Activated CD4-positive, alpha-beta T cell treated with anti-CD3 and anti-CD28 coated beads, Interleukin-2, amount 50 U/mL, for 4 hours (primary cell): ENCODE data around the gene SRRM2.

Experiments
- DNase-seq, 2 experiments: peaks; one replicate each; pipeline ENCODE4 v3.0.0-alpha.2; 2020

Gene SRRM2

DNA sequence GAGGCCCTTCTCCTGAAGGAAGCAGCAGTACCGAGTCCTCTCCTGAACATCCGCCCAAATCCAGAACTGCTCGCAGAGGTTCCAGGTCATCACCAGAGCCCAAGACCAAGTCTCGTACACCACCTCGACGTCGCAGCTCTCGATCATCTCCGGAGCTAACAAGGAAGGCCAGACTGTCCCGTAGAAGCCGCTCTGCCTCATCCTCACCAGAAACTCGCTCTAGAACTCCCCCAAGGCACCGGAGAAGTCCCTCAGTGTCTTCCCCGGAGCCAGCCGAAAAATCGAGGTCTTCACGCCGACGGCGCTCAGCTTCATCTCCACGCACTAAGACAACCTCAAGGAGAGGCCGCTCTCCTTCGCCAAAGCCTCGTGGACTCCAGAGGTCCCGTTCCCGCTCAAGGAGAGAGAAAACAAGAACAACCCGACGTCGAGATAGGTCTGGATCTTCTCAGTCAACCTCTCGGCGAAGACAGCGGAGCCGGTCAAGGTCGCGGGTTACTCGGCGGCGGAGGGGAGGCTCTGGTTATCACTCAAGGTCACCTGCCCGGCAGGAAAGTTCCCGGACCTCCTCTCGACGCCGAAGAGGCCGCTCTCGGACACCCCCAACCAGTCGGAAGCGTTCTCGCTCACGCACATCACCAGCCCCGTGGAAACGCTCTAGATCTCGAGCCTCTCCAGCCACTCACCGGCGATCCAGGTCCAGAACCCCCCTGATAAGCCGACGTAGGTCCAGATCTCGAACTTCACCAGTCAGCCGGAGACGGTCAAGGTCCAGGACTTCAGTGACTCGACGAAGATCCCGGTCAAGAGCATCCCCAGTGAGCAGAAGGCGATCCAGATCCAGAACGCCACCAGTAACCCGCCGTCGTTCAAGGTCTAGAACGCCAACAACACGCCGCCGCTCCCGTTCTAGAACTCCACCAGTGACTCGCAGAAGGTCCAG is 13.3 kb downstream of the SRRM2 start:
- no peak for DNase-seq

DNA sequence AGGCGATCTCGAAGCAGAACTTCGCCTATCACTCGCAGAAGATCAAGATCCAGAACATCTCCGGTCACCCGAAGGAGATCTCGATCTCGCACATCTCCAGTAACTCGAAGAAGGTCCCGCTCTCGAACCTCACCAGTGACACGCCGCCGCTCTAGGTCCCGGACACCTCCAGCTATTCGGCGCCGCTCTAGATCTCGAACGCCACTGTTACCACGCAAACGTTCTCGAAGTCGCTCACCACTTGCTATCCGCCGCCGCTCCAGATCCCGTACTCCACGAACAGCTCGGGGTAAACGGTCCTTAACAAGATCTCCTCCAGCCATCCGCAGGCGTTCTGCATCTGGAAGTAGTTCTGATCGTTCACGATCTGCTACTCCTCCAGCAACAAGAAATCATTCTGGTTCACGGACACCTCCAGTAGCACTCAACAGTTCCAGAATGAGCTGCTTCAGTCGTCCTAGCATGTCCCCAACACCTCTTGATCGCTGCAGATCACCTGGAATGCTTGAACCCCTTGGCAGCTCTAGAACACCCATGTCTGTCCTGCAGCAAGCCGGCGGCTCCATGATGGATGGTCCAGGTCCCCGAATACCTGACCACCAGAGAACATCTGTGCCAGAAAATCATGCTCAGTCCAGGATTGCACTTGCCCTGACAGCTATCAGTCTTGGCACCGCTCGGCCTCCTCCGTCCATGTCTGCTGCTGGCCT is 14.1 kb downstream of the SRRM2 start:
- no peak for DNase-seq

DNA sequence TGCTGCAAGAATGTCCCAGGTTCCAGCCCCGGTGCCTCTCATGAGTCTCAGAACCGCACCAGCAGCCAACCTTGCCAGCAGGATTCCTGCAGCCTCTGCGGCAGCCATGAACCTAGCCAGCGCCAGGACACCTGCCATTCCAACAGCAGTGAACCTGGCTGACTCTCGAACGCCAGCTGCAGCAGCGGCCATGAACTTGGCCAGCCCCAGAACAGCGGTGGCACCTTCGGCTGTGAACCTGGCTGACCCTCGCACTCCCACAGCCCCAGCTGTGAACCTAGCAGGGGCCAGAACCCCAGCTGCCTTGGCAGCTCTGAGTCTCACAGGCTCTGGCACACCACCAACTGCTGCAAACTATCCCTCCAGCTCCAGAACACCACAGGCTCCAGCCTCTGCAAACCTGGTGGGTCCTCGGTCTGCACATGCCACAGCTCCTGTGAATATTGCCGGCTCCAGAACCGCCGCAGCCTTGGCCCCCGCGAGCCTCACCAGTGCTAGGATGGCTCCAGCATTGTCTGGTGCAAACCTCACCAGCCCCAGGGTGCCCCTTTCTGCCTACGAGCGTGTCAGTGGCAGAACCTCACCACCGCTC is 14.8 kb downstream of the SRRM2 start:
- DNase-seq, result no peak

DNA sequence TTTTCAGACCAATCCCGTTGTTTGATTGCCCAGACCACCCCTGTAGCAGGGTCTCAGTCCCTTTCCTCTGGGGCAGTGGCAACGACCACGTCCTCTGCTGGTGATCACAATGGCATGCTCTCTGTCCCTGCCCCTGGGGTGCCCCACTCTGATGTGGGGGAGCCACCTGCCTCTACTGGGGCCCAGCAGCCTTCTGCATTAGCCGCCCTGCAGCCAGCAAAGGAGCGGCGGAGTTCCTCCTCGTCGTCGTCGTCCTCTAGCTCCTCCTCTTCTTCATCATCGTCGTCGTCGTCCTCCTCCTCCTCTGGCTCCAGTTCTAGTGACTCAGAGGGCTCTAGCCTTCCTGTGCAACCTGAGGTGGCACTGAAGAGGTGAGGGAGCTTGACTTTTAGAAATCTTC is 15.5 kb downstream of the SRRM2 start:
- no peak for DNase-seq

DNA sequence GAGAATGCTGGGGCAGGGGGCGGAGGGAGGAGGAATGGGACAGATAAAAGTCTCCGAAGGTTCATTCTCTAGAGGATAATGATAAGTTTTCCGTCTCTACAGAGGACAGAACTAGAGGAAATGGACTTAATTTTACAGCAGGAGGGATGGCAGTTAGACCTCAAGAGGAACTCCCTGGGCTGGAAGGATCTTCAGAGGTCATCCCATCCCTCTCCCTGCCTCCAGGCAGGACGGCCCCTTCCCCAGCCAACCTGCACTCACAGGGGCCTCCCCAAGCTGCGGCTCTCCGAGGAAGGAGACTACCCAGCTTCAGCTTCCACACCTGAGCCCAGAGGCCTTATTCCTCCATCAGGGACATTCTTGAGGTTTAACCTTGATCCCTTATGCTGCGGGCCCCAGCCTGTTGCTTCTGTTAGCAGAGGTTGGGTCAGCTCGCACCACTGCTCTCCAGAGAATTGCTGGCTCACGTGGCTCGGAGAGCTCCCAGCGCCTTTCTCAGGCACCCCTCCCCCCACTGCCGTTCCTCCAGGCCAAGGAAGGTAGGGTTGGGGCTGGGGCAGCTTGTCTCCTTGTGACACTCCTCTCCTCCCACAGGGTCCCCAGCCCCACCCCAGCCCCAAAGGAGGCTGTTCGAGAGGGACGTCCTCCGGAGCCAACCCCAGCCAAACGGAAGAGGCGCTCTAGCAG is 16.1 kb downstream of the SRRM2 start:
- no peak for DNase-seq

GRCh38 chr16:2769100-2769529 is 16.7 kb downstream of the SRRM2 start:
- DNase-seq, result no peak

DNA sequence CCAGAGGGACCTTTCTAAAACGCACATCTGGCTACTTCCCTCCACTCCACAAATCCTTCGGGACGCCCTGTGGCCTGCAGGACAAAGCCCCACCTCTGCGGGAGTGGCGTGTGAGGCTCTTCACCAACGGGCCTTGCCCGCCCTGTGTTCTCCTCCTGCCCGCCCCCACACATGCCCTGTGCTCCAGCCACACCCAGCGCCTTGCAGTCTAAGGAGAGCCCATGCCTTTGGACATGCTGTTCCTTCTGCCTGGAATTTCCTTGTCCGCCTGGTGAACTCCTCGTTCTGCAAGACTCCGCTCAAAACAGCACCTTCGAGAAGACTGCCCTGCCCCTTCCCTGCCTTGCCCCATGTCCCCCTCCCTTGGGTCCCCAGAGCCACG is 17.2 kb downstream of the SRRM2 start:
- DNase-seq, result no peak

DNA sequence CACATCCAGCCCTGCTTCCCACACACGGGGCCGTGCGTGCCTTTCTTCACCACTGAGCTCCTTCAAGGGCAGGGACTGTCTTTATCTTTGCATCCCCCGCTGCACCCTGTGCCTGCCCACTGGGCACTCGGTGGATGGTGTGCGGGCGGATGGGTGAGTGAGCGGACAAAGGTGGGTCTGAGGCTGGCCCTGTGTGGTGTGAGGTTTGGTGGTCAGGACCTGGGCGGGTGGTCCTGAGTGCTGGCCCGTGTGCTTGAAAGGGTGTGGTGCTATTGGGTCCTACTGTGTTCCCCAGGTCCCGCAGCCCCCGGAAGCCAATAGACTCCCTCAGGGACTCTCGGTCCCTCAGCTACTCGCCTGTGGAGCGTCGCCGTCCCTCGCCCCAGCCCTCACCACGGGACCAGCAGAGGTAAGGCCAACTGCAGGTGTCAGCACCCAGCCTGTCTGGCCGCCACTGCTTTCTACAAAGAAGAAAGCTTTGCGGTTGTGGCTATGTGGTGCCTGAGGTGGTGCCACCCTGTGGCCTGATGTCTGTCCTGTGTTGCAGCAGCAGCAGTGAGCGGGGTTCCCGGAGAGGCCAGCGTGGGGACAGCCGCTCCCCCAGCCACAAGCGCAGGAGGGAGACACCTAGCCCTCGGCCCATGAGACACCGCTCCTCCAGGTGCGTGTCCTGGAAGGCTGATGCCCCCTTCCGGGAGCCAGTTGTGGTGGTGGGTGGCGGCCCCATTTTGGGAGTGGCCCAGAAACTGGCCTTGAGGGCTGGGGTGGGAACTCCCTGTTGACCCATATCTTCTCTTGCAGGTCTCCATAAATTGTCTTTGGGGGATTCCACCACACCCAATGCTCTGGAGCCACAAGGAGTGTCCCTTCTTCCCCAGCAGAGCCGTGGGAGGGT is 17.9 kb downstream of the SRRM2 start:
- no peak for DNase-seq

DNA sequence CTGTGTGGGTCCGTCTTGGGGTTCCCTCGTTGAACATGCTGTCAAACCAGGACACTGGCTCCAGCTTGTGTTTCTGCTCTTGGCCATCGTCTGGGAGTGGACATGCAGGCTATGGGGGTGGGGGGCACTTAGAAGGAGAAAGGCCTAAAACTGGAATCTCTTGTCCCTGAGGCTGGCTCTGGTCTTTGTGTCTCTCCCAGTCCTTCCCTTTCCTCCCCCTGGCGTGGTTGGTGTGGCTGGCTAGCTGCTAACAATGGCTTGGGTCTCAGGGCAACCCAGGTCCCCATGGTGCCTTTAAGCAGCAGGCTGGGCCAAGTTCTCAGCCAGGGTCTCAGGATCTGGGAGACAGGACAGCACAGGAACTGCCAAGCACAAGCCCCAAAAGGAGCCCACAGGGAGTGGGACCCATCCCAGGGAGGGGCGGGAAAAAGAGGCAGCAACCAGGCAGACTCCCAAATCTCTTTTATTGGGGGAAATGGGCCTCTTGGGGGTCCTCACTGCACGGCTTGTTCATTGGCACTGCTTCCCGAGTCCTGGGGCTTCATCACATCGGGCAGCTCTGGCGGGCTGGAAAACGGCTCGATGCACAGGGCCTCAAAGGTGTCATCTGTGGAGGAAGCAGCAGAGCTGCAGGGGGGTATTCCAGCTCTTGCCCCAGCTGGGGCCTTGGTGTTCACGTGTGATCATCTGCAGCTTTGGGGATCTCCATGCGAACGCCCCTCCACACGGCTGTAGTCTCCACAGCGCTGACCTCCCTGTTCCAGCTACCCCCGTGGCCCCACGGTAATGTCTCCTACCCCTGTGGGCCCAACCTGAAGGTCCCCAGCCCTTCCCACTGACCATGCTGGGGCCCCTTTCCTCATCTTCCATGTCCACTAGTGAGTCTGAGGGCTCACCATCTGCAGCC is 19.3 kb downstream of the SRRM2 start:
- DNase-seq, result no peak

DNA sequence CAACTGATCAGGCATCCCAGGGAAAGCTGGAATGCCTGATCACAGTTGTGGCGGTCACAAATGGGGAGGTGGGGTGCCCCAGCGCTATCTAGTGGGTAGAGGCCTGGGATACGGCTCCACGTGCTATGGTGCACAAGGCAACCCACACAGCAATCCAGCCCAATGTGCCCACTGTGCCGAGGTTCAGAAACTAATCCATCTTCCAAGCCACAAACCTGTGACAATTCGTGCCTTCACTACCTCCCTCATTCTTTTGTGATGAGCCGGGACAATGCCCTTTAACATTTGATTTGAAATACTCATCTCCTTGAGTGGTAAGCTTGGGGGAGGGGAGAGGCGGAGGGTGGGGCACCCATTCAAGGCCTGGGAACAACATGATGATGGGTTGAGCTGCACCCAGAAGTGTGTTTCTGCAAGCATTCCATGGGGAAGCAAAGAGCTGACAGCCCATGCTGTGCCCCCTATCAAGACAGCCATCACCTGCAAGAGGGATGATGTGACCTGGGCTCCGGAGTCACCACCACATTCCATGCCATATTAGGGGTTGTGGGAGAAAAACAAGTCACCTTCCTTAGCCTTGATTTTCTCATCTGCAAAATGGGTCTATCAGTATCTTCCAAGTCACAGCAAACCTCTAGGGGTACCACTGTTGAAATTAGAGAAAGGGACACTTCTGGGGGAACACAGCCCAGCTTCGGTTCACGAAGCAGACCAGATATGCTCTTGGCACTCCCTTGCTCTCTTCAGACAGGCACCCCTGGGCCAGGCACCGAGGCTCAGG is 20.9 kb downstream of the SRRM2 start:
- DNase-seq, result no peak

GRCh38 chr16:2774161-2774891 is 21.9 kb downstream of the SRRM2 start:
- no peak for DNase-seq

- DNase-seq, result no peak
Measured at GRCh38 chr16:2775131-2775716, 22.8 kb downstream of the SRRM2 start.

GRCh38 chr16:2775765-2776499 is 23.5 kb downstream of the SRRM2 start:
- DNase-seq, result no peak

DNA sequence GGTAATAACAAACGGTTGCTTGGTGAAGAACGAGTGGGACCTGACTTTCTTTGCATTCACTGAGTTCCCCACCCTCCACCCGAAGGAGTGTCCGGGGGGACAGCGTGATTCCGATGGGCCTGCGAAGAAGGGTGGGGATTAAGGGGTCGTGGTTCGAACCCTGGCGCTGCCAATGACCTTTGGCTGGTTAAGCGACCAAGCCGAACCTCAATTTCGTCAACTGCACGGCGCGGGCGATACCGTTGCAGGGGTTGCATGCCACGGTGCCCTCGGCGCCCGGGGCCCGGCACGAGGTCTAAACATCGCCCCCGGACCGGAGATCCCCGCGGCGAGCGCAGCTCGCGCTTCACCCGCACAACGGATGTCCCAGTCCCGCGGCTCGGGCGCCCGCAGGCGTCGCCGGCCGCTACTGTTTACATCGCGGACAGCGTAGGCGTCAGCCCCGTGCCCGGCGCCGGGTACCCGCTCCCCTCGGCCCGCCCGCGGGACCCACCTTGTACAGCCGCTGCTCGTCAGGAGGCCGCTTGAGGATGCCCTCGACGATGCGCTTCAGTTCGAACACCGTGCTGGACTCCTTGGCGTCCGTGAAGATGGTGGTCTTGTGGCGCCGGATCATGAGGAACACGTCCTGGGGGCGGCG is 24.2 kb downstream of the SRRM2 start:
- no peak for DNase-seq

- DNase-seq, result peak; percentile 83 to 85
Measured at GRCh38 chr16:2777231-2777902, 24.9 kb downstream of the SRRM2 start, which contains the start of gene ELOB. TSS of gene ELOB (minus strand) at chr16:2777280. CDS start at chr16:2777239, 41 bp downstream.

- DNase-seq, result peak in 1 of 2 experiments; percentile 16
Measured at GRCh38 chr16:2777903-2778629, 25.6 kb downstream of the SRRM2 start.
